HEK293T (cell line): ENCODE measurements around the gene S100B.
A peak's percentile ranks its signal among the peaks of the same experiment; 100 is the strongest.

Experiments used
- CTCF ChIA-PET: fragments of 350-600 bp; formaldehyde crosslinking; extraction: SDS; loops from one replicate; lab custom pipeline; 2021; ENCODE audit warnings: antibody characterized with exemption, inconsistent platforms; lab: Yijun Ruan, JAX
- POLR2A ChIA-PET: fragments of 350-600 bp; formaldehyde crosslinking; extraction: SDS; loops from one replicate; lab custom pipeline; 2020; ENCODE audit warnings: antibody characterized with exemption, inconsistent platforms; lab: Yijun Ruan, JAX
- DNase-seq: peaks from one replicate; pipeline ENCODE4 v3.0.0; 2012; ENCODE audit warnings: mixed read lengths; ENCODE audit errors: extremely low spot score
- ARNT ChIP-seq: fragments of 450-650 bp; IDR thresholded peaks from 2 replicates; pipeline ENCODE4 v1.6.1; 2017; ENCODE audit warnings: mild to moderate bottlenecking
- BHLHE40 ChIP-seq: fragments of 450-650 bp; IDR thresholded peaks from 2 replicates; pipeline ENCODE4 v1.6.1; 2016; ENCODE audit warnings: mild to moderate bottlenecking, moderate library complexity, borderline replicate concordance
- CTBP1 ChIP-seq: fragments of 450-650 bp; IDR thresholded peaks from 2 replicates; pipeline ENCODE4 v1.6.1; 2016; ENCODE audit warnings: borderline replicate concordance
- ELF4 ChIP-seq: fragments of 450-650 bp; IDR thresholded peaks from 2 replicates; pipeline ENCODE4 v1.6.1; 2017; ENCODE audit warnings: antibody characterized with exemption
- FOXA1 ChIP-seq: fragments of 450-650 bp; IDR thresholded peaks from 2 replicates; pipeline ENCODE4 v1.6.1; 2016; ENCODE audit warnings: mild to moderate bottlenecking
- FOXK2 ChIP-seq: fragments of 450-650 bp; IDR thresholded peaks from 2 replicates; pipeline ENCODE4 v1.6.1; 2016; ENCODE audit warnings: mild to moderate bottlenecking
- FOXM1 ChIP-seq: fragments of 450-650 bp; IDR thresholded peaks from 2 replicates; pipeline ENCODE4 v1.6.1; 2017; ENCODE audit warnings: mild to moderate bottlenecking, borderline replicate concordance
- HDGF ChIP-seq: fragments of 450-650 bp; IDR thresholded peaks from 2 replicates; pipeline ENCODE4 v1.6.1; 2017; ENCODE audit warnings: antibody characterized with exemption, borderline replicate concordance
- L3MBTL2 ChIP-seq: fragments of 450-650 bp; conservative IDR thresholded peaks from 2 replicates; pipeline ENCODE4 v1.6.1; 2016; ENCODE audit warnings: mild to moderate bottlenecking
- LEF1 ChIP-seq: fragments of 450-650 bp; IDR thresholded peaks from 2 replicates; pipeline ENCODE4 v1.6.1; 2017; ENCODE audit warnings: mild to moderate bottlenecking, borderline replicate concordance
- NFRKB ChIP-seq: fragments of 450-650 bp; IDR thresholded peaks from 2 replicates; pipeline ENCODE4 v1.6.1; 2016; ENCODE audit warnings: mild to moderate bottlenecking, moderate library complexity
- SP1 ChIP-seq: fragments of 450-650 bp; IDR thresholded peaks from 2 replicates; pipeline ENCODE4 v1.6.1; 2017
- SUZ12 ChIP-seq: fragments of 450-650 bp; IDR thresholded peaks from 2 replicates; pipeline ENCODE4 v1.6.1; 2016; ENCODE audit warnings: mild to moderate bottlenecking
- TARDBP ChIP-seq: fragments of 450-650 bp; IDR thresholded peaks from 2 replicates; pipeline ENCODE4 v1.6.1; 2016
- ZNF384 ChIP-seq: fragments of 450-650 bp; IDR thresholded peaks from 2 replicates; pipeline ENCODE4 v1.6.1; 2016
- TF ChIP-seq, protein P1 (sequence below): fragments of 450-650 bp; IDR thresholded peaks from 2 replicates; pipeline ENCODE4 v1.6.1; 2016

S100B gene

DNA sequence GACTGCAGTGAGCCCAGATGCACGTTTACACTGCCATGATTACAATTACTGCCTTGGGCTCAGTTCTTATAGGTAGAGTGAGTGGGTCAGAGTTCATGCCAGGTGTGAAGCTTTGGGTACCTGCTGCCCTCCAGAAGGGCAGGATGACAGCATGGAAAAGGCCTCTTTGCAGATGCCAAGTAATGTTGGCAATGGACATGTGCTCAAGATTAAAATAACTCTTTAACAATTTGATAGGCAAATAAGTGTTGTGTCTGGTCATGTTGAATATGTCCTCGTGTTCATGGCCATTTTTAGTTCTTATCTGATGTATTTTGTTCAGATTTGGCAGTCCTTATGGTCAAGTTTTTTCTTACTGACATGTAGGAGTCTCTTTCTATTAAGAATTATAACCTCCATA, 34.8 kb downstream of the S100B start:
- CTCF ChIA-PET = no interaction called here
- POLR2A ChIA-PET = no interaction called here
- TF ChIP-seq LEF1 (no peak), CTBP1 (no peak), TARDBP (no peak), SP1 (no peak), FOXA1 (no peak), HDGF (no peak), ELF4 (no peak), NFRKB (no peak), FOXM1 (no peak), SUZ12 (no peak), ARNT (no peak), BHLHE40 (no peak), L3MBTL2 (no peak), FOXK2 (no peak), ZNF384 (no peak)
- TF ChIP-seq, protein P1, sequence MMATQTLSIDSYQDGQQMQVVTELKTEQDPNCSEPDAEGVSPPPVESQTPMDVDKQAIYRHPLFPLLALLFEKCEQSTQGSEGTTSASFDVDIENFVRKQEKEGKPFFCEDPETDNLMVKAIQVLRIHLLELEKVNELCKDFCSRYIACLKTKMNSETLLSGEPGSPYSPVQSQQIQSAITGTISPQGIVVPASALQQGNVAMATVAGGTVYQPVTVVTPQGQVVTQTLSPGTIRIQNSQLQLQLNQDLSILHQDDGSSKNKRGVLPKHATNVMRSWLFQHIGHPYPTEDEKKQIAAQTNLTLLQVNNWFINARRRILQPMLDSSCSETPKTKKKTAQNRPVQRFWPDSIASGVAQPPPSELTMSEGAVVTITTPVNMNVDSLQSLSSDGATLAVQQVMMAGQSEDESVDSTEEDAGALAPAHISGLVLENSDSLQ = no peak
- DNase-seq = no peak

DNA sequence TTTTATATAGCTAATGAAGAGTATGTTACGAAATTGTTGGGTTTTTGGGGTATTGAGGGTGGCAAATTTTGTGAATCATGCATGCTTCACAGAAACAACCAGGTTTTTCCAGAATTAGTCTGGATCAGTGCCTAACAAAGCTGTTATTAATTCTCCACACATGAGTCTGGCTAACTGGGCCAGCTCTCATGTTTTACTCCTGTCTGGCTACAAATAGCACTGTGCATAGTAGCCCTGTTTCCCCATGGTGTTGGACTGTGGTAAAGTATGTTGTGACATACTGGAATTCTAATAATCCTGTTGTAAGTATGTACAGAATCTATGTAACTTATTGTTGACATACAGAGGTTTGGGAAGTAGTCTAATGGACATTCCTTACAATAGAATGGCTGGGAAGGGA, 35.8 kb downstream of the S100B start:
- CTCF ChIA-PET = no interaction called here
- TF ChIP-seq ELF4 (no peak), CTBP1 (no peak), HDGF (no peak), L3MBTL2 (no peak), ARNT (no peak), ZNF384 (no peak), FOXA1 (no peak), TARDBP (no peak), BHLHE40 (no peak), NFRKB (no peak), SUZ12 (no peak), FOXK2 (no peak), SP1 (no peak), FOXM1 (no peak), LEF1 (no peak)
- TF ChIP-seq, protein P1 = no peak
- DNase-seq = no peak
- POLR2A ChIA-PET = no interaction called here

DNA sequence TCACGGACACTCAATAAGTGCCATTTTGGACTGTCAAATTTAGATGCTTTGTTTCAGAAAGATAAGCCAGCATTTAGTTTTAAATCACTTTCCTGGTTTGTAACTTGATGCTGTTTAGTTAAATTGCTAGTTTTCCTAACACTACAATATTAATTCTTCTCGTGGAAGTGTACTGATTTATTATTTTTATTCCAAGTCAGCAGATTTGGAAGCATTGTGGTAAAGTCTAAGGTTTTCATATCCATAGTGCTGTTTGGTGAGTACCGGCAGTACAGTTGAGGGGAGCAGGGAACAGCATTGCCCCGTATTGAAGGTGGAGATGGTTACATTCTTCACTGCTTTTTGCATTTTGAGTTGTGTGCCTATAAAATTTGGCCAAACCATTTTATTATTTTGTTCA, 36.3 kb downstream of the S100B start:
- ChIA-PET POLR2A (no interaction called here), CTCF (no interaction called here)
- DNase-seq = no peak
- TF ChIP-seq, protein P1 = no peak
- TF ChIP-seq TARDBP = no peak
- no peak for TF ChIP-seq HDGF
- TF ChIP-seq ZNF384 = no peak
- no peak for TF ChIP-seq LEF1
- TF ChIP-seq ARNT = no peak
- TF ChIP-seq FOXK2 = no peak
- no peak for TF ChIP-seq SP1
- TF ChIP-seq BHLHE40 = no peak
- TF ChIP-seq NFRKB = no peak

DNA sequence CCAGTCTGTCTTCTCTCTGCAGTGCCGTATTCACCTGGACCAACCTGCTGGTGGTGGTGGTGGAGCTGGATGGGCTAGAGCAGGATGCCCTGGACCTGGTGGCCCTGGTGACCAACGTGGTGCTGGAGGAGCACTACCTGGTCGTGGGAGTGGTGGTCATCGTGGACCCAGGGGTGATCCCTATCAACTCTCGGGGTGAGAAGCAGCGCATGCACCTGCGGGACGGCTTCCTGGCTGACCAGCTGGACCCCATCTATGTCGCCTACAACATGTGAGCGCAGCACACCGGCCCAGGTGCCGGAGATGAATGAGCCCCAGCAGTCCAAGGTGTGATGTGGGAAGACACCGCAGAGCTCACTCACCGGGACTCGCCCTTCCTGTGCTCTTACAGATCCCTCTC, 37.5 kb downstream of the S100B start:
- ChIA-PET CTCF (no interaction called here), POLR2A (no interaction called here)
- TF ChIP-seq FOXK2 (no peak), FOXA1 (no peak), TARDBP (no peak), LEF1 (no peak), SP1 (no peak)
- TF ChIP-seq, protein P1 = no peak
- DNase-seq = peak; percentile 5

DNA sequence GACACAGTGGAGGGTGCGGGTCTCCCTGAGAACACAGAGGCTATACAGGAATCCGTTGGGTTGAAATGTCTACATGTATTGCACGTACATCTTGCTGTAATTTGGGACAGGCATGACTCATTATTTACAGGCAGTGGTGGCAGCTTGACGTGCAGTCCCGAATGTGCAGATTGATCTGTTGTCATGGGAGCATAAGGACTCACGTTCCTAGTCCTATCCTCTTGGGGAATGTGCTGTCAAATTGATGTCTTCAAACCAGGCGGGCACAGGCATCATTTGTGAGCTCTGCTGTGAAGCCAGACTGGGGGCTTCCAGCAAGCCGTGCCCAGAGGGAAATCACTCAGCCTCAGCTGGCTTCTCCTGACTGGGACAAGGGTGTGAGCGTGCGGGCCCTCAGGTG, 40.5 kb downstream of the S100B start:
- no peak for DNase-seq
- no peak for TF ChIP-seq SP1
- TF ChIP-seq, protein P1 = no peak
- TF ChIP-seq FOXK2 = no peak
- no peak for TF ChIP-seq ZNF384
- TF ChIP-seq FOXM1 = no peak
- no peak for TF ChIP-seq NFRKB
- no peak for TF ChIP-seq FOXA1
- no peak for TF ChIP-seq ARNT
- no peak for TF ChIP-seq TARDBP
- TF ChIP-seq ELF4 = no peak
- TF ChIP-seq HDGF = no peak
- TF ChIP-seq SUZ12 = no peak
- TF ChIP-seq LEF1 = no peak
- TF ChIP-seq L3MBTL2 = no peak
- TF ChIP-seq BHLHE40 = no peak
- no peak for TF ChIP-seq CTBP1
- CTCF ChIA-PET = no interaction called here

More for the DNA sequence above, 40.5 kb downstream of the S100B start:
- POLR2A ChIA-PET = interaction anchor here (1.2 kb wide), 1 partner anchor 71 kb away, joined by 4 read pairs; the partner anchor contains the start of gene PRMT2
